Activated naive CD4-positive, alpha-beta T cell treated with anti-CD3 and anti-CD28 coated beads, Interleukin-2, amount 50 U/mL, for 24 hours (primary cell): Measurements from ENCODE around the gene NLGN1.

ENCODE experiments used
- H3K27ac Mint-ChIP-seq: one replicate; pipeline ENCODE4 v1.8.0; 2021; ENCODE audit warnings: mild to moderate bottlenecking, mixed read lengths
- H3K27me3 Mint-ChIP-seq: one replicate; pipeline ENCODE4 v1.8.0; 2021; ENCODE audit warnings: mixed read lengths
- H3K36me3 Mint-ChIP-seq: one replicate; pipeline ENCODE4 v1.8.0; 2021; ENCODE audit warnings: mixed read lengths
- H3K4me1 Mint-ChIP-seq: one replicate; pipeline ENCODE4 v1.8.0; 2021; ENCODE audit warnings: mixed read lengths
- H3K4me3 Mint-ChIP-seq: one replicate; pipeline ENCODE4 v1.8.0; 2021; ENCODE audit warnings: mild to moderate bottlenecking, mixed read lengths
- H3K9me3 Mint-ChIP-seq: one replicate; pipeline ENCODE4 v1.8.0; 2021; ENCODE audit warnings: mixed read lengths

NLGN1 gene

GRCh38 chr3:173737167-173737808, 339.7 kb downstream of the NLGN1 start:
- H3K4me1 Mint-ChIP-seq: no peaks in the 10 kb centered on the region
- H3K4me3 Mint-ChIP-seq: no peak overlapping the region
- H3K9me3 Mint-ChIP-seq: peaks cover 5% of the 10 kb centered on the region
- H3K36me3 Mint-ChIP-seq: no peaks in the 10 kb centered on the region
- no peak overlapping the region for H3K27ac Mint-ChIP-seq
- no peaks in the 10 kb centered on the region for H3K27me3 Mint-ChIP-seq

GRCh38 chr3:173739726-173740125, 342.2 kb downstream of the NLGN1 start:
- H3K4me1 Mint-ChIP-seq: no peaks in the 10 kb centered on the region
- H3K36me3 Mint-ChIP-seq: no peaks in the 10 kb centered on the region
- H3K9me3 Mint-ChIP-seq: peaks cover 5% of the 10 kb centered on the region
- H3K27me3 Mint-ChIP-seq: no peaks in the 10 kb centered on the region
- no peak overlapping the region for H3K4me3 Mint-ChIP-seq
- no peak overlapping the region for H3K27ac Mint-ChIP-seq

- Mint-ChIP-seq H3K27ac (no peak overlapping the region), H3K4me3 (no peak overlapping the region), H3K36me3 (no peaks in the 10 kb centered on the region), H3K27me3 (no peaks in the 10 kb centered on the region), H3K9me3 (peaks cover under 1% of the 10 kb centered on the region), H3K4me1 (no peaks in the 10 kb centered on the region)
These were observed 344.9 kb downstream of the NLGN1 start for GRCh38 chr3:173742491-173742890.

GRCh38 chr3:173743111-173743510, 345.6 kb downstream of the NLGN1 start:
- Mint-ChIP-seq H3K4me3 (no peak overlapping the region), H3K27me3 (no peaks in the 10 kb centered on the region), H3K27ac (no peak overlapping the region), H3K9me3 (no peaks in the 10 kb centered on the region), H3K36me3 (no peaks in the 10 kb centered on the region), H3K4me1 (no peaks in the 10 kb centered on the region)

- Mint-ChIP-seq H3K4me1 (no peaks in the 10 kb centered on the region), H3K27ac (no peak overlapping the region), H3K36me3 (no peaks in the 10 kb centered on the region), H3K27me3 (no peaks in the 10 kb centered on the region), H3K4me3 (no peak overlapping the region), H3K9me3 (no peaks in the 10 kb centered on the region)
These were observed 346.0 kb downstream of the NLGN1 start for GRCh38 chr3:173743516-173743915.

- H3K27ac Mint-ChIP-seq: no peak overlapping the region
- no peaks in the 10 kb centered on the region for H3K9me3 Mint-ChIP-seq
- no peaks in the 10 kb centered on the region for H3K36me3 Mint-ChIP-seq
- H3K4me1 Mint-ChIP-seq: no peaks in the 10 kb centered on the region
- H3K4me3 Mint-ChIP-seq: no peak overlapping the region
- H3K27me3 Mint-ChIP-seq: no peaks in the 10 kb centered on the region
These were observed 346.9 kb downstream of the NLGN1 start for GRCh38 chr3:173744479-173744878.

- Mint-ChIP-seq H3K4me1 (no peaks in the 10 kb centered on the region), H3K36me3 (no peaks in the 10 kb centered on the region), H3K4me3 (no peak overlapping the region), H3K9me3 (no peaks in the 10 kb centered on the region), H3K27ac (no peak overlapping the region), H3K27me3 (no peaks in the 10 kb centered on the region)
These were observed 347.4 kb downstream of the NLGN1 start for GRCh38 chr3:173744895-173745294.

- H3K4me1 Mint-ChIP-seq: no peaks in the 10 kb centered on the region
These were observed 348.6 kb downstream of the NLGN1 start for GRCh38 chr3:173745952-173746682.

GRCh38 chr3:173747427-173747826, 349.9 kb downstream of the NLGN1 start:
- Mint-ChIP-seq H3K27me3 (no peaks in the 10 kb centered on the region), H3K4me1 (no peaks in the 10 kb centered on the region), H3K36me3 (no peaks in the 10 kb centered on the region), H3K27ac (no peak overlapping the region), H3K4me3 (no peak overlapping the region), H3K9me3 (no peaks in the 10 kb centered on the region)

More at GRCh38 chr3:173745952-173746682, 348.6 kb downstream of the NLGN1 start:
- Mint-ChIP-seq H3K9me3 (no peaks in the 10 kb centered on the region), H3K27ac (no peak overlapping the region), H3K4me3 (no peak overlapping the region), H3K27me3 (no peaks in the 10 kb centered on the region), H3K36me3 (no peaks in the 10 kb centered on the region)

- Mint-ChIP-seq H3K4me1 (no peaks in the 10 kb centered on the region), H3K27me3 (no peaks in the 10 kb centered on the region), H3K27ac (no peak overlapping the region), H3K9me3 (no peaks in the 10 kb centered on the region), H3K4me3 (no peak overlapping the region), H3K36me3 (no peaks in the 10 kb centered on the region)
These were observed 350.6 kb downstream of the NLGN1 start for GRCh38 chr3:173748105-173748504.

- Mint-ChIP-seq H3K4me1 (no peaks in the 10 kb centered on the region), H3K9me3 (no peaks in the 10 kb centered on the region), H3K27ac (no peak overlapping the region), H3K4me3 (no peak overlapping the region), H3K27me3 (no peaks in the 10 kb centered on the region), H3K36me3 (no peaks in the 10 kb centered on the region)
These were observed 352.6 kb downstream of the NLGN1 start for GRCh38 chr3:173750095-173750494.

- Mint-ChIP-seq H3K9me3 (no peaks in the 10 kb centered on the region), H3K4me1 (no peaks in the 10 kb centered on the region), H3K36me3 (no peaks in the 10 kb centered on the region)
These were observed 353.0 kb downstream of the NLGN1 start for GRCh38 chr3:173750591-173750990.

GRCh38 chr3:173753593-173753992, 356.0 kb downstream of the NLGN1 start:
- H3K27ac Mint-ChIP-seq: no peak overlapping the region
- no peak overlapping the region for H3K4me3 Mint-ChIP-seq
- H3K27me3 Mint-ChIP-seq: no peaks in the 10 kb centered on the region
- no peaks in the 10 kb centered on the region for H3K9me3 Mint-ChIP-seq
- H3K36me3 Mint-ChIP-seq: no peaks in the 10 kb centered on the region
- H3K4me1 Mint-ChIP-seq: no peaks in the 10 kb centered on the region

More at GRCh38 chr3:173750591-173750990, 353.0 kb downstream of the NLGN1 start:
- H3K27ac Mint-ChIP-seq: no peak overlapping the region
- no peak overlapping the region for H3K4me3 Mint-ChIP-seq
- no peaks in the 10 kb centered on the region for H3K27me3 Mint-ChIP-seq

- no peaks in the 10 kb centered on the region for H3K4me1 Mint-ChIP-seq
- H3K27me3 Mint-ChIP-seq: no peaks in the 10 kb centered on the region
These were observed 357.6 kb downstream of the NLGN1 start for GRCh38 chr3:173755161-173755560.

GRCh38 chr3:173761161-173761560, 363.6 kb downstream of the NLGN1 start:
- Mint-ChIP-seq H3K4me3 (no peak overlapping the region), H3K27ac (no peak overlapping the region), H3K27me3 (no peaks in the 10 kb centered on the region), H3K4me1 (no peaks in the 10 kb centered on the region), H3K9me3 (no peaks in the 10 kb centered on the region), H3K36me3 (no peaks in the 10 kb centered on the region)

More at GRCh38 chr3:173755161-173755560, 357.6 kb downstream of the NLGN1 start:
- Mint-ChIP-seq H3K36me3 (no peaks in the 10 kb centered on the region), H3K27ac (no peak overlapping the region), H3K4me3 (no peak overlapping the region), H3K9me3 (no peaks in the 10 kb centered on the region)

GRCh38 chr3:173762501-173762900, 365.0 kb downstream of the NLGN1 start:
- H3K4me1 Mint-ChIP-seq: no peaks in the 10 kb centered on the region
- H3K9me3 Mint-ChIP-seq: no peaks in the 10 kb centered on the region
- H3K27ac Mint-ChIP-seq: no peak overlapping the region
- H3K4me3 Mint-ChIP-seq: no peak overlapping the region
- H3K27me3 Mint-ChIP-seq: no peaks in the 10 kb centered on the region
- no peaks in the 10 kb centered on the region for H3K36me3 Mint-ChIP-seq
